Activated T-cell treated with anti-CD3 and anti-CD28 coated beads, Interleukin-2, amount 50 U/mL, for 1 hour (primary cell): ENCODE data around the gene FBXW9.
A peak's percentile ranks its signal among the peaks of the same experiment; 100 is the strongest.
"Not testable (repeated sequence)": the region's sequence is repeated elsewhere in the genome, so short reads cannot be mapped to it uniquely, and the experiment has no call there.

ENCODE experiments used
- DNase-seq: peaks from one replicate; pipeline ENCODE4 v3.0.0-alpha.2; 2020

Gene FBXW9

GRCh38 chr19:12696366-12697335 is at the start of gene FBXW9:
Gene FBXW9 (minus strand): TSS chr19:12696631. CDS start chr19:12696581, 50 bp downstream.
- DNase-seq = peak; percentile 98

DNA sequence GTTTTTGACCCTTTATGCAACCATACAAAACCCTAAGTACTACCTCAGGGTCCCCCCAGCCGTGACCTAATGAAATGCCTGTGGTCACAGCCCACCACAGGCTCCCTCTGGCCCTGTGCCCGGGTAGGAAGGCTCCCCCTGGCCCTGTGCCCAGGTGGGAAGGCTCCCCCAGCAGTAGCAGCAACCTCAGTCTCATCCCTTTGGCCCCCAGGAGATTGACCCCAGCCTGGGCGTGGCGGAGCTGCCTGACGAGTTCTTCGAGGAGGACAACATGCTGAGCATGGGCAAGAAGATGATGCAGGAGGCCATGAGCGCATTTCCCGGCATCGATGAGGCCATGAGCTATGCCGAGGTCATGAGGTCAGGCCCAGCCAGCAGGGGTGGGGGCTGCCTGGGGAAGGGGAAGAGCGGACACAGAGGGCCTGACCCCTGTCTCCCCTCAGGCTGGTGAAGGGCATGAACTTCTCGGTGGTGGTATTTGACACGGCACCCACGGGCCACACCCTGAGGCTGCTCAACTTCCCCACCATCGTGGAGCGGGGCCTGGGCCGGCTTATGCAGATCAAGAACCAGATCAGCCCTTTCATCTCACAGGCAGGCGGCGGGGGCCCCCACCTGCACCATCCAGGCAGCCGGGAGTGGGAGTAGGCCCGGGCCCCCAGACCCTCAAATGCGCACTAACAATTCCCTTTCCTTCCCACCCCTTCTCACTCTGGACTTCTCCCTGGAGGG is 48.9 kb upstream of the FBXW9 start:
- DNase-seq = no peak

DNA sequence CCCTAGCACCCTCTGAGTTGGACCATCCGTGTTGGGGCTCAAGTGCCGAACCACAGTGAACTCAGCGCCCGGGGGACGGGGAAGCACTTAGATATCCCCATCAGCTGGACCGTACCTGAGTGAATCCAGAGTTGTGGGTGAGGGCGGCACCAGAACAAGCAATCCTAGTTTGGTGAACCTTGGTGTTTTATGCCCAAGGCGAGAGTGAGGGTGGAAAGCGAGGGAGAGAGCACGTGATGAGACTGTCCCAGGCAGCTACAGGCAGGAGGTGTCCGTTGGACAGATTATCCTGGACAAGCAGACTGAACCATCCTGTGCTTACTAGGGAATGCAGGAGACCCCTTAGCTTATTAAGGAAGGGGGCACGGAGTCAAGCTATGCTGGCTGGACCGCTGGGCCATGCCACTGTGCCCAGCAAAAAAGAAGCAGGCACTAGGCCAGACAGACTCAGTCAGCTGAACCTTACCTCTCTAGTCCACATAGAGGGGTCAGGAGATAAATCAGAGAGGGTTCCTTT is 41.5 kb upstream of the FBXW9 start:
- DNase-seq = no peak

DNA sequence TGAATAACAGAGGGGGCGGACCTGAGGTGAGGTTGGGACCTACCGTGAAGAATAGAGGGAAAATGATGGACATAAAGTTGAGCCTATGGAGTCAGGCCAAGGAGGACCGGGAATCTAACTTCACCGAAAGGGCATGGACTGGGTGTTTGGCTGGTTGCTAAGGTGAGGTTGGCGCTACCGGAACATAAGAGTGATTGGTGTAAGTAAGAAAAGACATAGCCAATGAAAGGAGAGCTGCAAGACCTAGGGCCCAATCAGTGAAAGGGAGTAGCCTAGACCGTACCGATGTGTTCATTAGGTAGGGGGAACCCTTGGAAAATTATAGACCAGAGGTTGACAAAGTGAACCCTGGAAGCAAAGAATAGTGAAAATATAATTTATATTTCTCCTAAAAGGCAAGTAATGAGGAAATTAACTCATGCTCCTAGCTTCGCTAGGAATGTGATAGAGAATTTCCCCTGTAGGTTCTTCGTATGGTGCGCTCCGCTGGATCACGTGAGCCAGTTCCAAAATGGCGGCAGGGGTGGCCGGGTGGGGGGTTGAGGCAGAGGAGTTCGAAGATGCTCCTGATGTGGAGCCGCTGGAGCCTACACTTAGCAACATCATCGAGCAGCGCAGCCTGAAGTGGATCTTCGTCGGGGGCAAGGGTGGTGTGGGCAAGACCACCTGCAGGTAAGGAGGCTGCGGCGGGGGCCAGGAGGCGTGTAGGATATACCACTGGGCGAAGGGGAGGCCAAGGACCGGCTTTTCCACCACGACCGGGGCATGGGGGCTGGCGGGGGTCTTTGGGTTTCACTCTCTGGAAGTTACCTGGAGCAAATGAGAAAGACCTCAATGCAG is 40.8 kb upstream of the FBXW9 start, which contains the start of gene GET3:
Gene GET3 (plus strand): TSS at position 503 of the 840 bp plus-strand sequence. CDS start 9 bp downstream, at position 512.
- peak; percentile 75 for DNase-seq

DNA sequence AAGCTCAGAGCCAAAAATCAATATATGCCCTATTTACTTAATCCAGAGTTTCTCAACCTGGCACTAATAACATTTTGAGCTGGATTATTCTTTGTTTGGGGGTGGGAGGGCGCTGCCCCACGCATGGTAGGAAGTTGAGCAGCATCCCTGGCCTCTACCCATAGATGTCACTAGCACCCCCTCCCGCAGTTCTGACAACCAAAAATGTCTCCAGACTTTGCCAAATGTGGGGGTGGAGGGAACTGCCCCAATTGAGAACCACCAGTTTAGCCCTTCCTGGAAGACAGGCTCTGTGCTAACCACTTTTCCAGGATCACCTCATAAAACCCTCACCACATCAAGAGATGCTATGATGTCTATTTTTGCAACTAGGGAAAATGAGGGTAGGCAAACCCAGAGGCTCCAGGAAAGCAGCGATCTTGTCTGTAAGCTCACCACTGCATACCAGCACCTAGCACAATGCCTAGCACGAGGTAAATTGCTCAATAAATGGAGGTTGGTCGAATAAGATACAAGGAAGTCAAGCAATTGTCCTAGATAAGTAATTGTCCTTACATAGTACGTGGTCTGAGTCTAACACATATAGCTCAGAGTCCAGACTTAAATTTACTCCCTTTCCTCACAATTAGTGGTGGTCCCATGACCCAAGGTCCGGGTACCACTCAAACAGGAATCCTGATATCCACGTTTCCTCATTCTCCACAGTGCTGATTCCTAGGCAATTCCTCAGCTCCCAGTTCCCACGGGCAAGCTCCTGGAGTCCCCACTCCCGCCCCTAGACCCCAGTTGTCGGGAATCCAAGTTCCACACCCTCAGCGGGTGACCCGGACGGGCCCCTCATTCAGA is 37.2 kb upstream of the FBXW9 start:
- DNase-seq = peak; percentile 50

- DNase-seq = no peak
Measured at GRCh38 chr19:12731337-12731736, 34.9 kb upstream of the FBXW9 start.

- no peak for DNase-seq
Measured at GRCh38 chr19:12730064-12730463, 33.6 kb upstream of the FBXW9 start.

- DNase-seq = no peak
Measured at GRCh38 chr19:12727745-12728433, 31.5 kb upstream of the FBXW9 start.

DNA sequence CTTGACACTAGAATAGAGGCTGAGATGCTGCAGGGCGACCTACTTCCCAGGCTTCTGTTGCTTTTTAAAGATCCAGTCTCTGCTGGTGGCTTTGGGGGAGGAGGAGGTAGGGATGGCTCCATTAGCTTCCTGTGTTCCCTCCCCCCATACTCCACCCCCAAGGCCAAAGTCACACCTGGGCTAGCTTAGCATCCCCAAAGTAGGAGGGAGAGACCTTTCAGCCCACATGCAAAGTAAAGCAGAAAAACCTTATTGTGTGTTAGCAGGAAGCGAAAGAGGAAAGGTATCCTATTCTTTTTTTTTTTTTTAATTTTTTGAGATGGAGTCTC is 30.5 kb upstream of the FBXW9 start:
- DNase-seq = no peak

GRCh38 chr19:12725612-12726011 is 29.2 kb upstream of the FBXW9 start:
- DNase-seq = not testable (repeated sequence)

DNA sequence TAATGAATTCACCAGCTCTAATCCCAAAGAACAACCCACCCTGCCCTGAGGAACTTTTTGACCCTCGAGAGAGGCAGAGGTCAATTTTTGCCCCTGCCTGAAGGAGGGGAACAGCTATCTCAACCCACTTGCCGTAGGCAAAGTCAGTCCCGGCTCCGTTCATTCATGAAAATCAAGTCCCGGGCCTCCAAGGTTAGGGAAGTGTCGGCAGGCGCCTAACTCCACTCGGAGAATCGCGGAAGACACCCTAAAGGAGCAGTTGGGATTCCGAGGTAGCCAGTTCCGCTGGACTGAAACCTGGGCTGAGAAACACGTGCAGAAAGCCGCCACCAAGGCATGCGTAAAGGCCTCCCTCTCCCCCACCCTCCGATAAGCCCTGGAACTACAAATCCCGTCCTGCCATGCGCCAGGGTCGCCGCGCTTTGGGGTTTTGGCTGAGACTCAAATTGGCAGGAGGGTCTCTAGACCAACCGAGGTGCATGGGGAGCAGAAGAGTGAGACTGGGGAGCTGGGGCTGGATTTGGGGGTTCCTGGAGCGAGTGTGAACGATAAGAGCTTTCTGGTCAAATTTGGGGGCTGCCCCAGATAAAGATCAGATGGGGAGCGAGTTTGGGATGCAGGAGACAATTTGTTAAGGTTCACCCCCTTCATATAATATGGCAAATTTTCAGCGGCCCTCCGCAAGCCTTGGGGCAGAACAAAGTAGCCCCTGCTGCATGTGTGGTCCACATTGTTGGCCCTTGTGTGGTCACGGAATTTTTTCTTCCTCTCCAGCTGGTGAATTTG is 27.4 kb upstream of the FBXW9 start, which contains the start of gene TNPO2:
Gene TNPO2 (minus strand): TSS at position 292 of the 786 bp plus-strand sequence. CDS start 2,955 bp downstream, outside the sequence.
- DNase-seq = peak; percentile 67

- no peak for DNase-seq
Measured at GRCh38 chr19:12723381-12723640, 26.9 kb upstream of the FBXW9 start.

DNA sequence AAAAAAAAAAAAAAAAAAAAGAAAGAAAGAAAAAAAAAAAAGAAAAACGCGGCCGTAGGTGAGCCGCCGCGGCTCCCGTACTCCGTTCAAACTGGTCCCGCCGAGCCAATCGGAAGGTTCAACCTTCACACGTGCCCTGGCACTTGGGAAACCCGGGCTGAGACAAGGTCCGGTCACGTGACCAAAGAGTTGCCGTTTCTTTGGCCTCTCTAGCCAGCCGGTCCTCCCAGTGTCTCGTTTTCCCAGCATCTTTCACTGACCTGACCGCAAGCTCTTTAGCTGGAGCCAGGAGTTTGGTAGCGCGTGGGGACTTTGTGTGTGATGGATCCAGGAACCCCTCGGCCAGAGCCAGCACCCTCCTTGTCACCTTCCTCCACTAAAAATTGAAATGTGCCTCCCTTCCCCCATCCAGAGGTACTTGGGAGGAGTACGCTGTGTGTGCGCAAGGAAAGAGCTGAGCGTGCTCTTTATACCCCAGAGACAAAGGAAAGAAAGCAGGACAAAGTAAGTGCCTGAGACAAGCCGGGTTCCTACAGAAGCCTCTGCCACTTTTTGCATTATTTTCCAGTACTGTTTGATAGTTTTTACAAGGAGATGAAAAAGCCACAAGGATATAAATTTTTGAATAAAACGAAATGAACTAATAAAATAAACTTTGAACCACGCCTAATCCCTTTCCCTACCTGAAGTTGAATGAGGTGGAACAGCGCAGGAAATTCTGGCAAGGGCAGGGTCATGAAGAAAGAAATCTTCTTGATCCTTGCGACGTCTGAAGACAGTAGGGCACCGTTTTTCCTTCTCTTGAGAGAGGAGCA is 26.3 kb upstream of the FBXW9 start:
- DNase-seq = peak; percentile 85

GRCh38 chr19:12721656-12722565 is 25.5 kb upstream of the FBXW9 start:
- peak; percentile 64 for DNase-seq

DNA sequence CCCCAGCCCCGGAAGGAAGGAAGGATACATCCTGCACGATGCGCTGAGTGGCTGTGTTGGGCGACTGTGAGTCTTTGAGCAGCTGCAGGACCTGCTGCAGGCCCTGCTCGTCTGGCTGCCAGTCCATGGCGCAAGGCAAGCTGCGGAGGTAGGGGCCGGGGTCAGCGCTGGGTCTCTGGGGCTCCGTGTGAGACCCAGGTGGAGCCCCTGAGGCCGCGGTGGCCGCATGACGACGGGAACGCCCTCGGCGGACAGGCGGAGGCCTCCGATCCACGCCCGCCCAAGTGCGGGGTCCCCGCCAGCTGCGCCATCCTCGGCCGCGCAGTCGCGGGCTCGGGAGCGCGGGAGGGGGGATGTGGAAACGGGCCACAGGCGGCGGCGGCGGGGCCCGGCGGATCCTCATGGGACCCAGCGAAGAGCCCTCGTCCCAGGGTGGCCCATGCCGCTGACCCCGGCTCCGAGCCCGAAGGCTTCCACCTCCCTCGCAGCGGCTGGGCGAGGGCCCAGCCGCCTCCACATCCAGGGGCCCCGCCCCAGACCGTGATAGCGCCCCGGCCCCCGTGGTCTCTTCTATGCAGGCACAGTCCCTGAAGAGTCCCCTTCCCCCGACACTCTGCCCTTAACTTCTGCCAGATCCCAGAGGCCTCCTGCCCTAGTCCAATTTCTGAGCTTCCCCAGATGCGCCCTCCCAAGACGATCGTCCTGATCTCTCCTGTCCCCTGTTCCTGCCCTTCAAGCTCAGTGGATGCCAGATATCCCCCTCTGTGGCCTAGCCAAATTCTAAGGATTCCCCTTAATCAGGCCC is 24.6 kb upstream of the FBXW9 start:
- peak; percentile 34 for DNase-seq

DNA sequence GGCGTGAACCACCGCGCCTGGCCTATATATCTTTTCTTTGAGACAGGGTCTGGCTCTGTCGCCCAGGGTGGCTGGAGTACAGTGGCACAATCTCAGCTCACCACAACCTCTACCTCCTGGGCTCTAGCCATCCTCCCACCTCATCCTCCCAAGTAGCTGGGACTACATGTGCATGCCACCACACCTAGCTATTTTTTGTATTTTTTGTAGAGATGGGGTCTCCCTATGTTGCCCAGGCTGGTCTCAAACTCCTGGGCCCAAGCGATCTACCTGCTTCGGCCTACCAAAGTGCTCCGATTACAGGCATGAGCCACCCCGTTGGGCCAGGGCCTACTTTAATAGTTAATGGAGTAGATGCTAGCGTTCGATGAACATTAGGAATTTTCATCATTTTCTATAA is 23.9 kb upstream of the FBXW9 start:
- no peak for DNase-seq

GRCh38 chr19:12715929-12716328 is 19.5 kb upstream of the FBXW9 start:
- DNase-seq = no peak
